ENCODE data around the gene MICAL2.

- TF ChIP-seq, protein P1, sequence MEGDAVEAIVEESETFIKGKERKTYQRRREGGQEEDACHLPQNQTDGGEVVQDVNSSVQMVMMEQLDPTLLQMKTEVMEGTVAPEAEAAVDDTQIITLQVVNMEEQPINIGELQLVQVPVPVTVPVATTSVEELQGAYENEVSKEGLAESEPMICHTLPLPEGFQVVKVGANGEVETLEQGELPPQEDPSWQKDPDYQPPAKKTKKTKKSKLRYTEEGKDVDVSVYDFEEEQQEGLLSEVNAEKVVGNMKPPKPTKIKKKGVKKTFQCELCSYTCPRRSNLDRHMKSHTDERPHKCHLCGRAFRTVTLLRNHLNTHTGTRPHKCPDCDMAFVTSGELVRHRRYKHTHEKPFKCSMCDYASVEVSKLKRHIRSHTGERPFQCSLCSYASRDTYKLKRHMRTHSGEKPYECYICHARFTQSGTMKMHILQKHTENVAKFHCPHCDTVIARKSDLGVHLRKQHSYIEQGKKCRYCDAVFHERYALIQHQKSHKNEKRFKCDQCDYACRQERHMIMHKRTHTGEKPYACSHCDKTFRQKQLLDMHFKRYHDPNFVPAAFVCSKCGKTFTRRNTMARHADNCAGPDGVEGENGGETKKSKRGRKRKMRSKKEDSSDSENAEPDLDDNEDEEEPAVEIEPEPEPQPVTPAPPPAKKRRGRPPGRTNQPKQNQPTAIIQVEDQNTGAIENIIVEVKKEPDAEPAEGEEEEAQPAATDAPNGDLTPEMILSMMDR (IDR thresholded peaks at IDR 0.05): no peak
- TF ChIP-seq POLR2A (IDR thresholded peaks at IDR 0.05): no peak
These were observed 1.4 kb upstream of the MICAL2 start for GRCh38 chr11:12108875-12109453.

Measured in thyroid gland (tissue), 4 donors.